Liver (tissue), 3 donors: ENCODE measurements around the gene RGS21.

Source experiments
- FOXA1 ChIP-seq: IDR thresholded peaks from 2 replicates; pipeline ENCODE4 v1.6.1; 2016; ENCODE audit warnings: antibody characterized with exemption
- RXRA ChIP-seq, 2 donors: IDR thresholded peaks; 2 replicates each; pipeline ENCODE4 v1.6.1; 2017 to 2018; ENCODE audit warnings: antibody characterized with exemption in 2 of 2, mild to moderate bottlenecking in 1 of 2
- YY1 ChIP-seq: IDR thresholded peaks from 2 replicates; pipeline ENCODE4 v1.6.1; 2016; ENCODE audit warnings: antibody characterized with exemption, mild to moderate bottlenecking
- TF ChIP-seq, protein P1 (sequence below): fragments of 150-350 bp; IDR thresholded peaks from 2 replicates; pipeline ENCODE4 v1.5.1; 2017; ENCODE audit warnings: improper control_type of control experiment, low read depth, low read length; ENCODE audit not compliant: missing input control
- TF ChIP-seq, protein P2 (sequence below): IDR thresholded peaks from 2 replicates; pipeline ENCODE4 v1.6.1; 2016; ENCODE audit warnings: antibody characterized with exemption, mild to moderate bottlenecking
- donor health status: healthy.
- donor health status: healthy.

DNA sequence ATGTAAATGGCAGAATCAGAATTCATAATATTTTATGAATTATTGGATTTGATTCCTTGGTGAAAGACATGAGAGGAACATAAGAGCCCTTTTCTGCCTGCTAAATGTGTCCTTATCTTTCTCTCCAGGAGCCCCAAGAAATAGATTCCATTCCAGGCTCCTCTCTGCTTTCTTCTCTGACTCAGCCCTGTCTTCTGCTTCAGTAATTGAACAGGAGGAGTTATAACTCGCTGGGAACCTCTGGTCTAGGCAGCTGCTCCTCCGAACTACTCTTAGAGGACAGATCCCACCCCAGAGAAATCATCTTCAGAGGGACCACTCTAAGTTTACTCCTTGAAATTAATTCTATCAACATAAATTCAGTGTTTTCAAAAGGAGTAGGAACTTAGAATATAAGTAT lies 78.4 kb downstream of the RGS21 start:
- TF ChIP-seq, protein P1, sequence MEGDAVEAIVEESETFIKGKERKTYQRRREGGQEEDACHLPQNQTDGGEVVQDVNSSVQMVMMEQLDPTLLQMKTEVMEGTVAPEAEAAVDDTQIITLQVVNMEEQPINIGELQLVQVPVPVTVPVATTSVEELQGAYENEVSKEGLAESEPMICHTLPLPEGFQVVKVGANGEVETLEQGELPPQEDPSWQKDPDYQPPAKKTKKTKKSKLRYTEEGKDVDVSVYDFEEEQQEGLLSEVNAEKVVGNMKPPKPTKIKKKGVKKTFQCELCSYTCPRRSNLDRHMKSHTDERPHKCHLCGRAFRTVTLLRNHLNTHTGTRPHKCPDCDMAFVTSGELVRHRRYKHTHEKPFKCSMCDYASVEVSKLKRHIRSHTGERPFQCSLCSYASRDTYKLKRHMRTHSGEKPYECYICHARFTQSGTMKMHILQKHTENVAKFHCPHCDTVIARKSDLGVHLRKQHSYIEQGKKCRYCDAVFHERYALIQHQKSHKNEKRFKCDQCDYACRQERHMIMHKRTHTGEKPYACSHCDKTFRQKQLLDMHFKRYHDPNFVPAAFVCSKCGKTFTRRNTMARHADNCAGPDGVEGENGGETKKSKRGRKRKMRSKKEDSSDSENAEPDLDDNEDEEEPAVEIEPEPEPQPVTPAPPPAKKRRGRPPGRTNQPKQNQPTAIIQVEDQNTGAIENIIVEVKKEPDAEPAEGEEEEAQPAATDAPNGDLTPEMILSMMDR: no peak
- TF ChIP-seq, protein P2, sequence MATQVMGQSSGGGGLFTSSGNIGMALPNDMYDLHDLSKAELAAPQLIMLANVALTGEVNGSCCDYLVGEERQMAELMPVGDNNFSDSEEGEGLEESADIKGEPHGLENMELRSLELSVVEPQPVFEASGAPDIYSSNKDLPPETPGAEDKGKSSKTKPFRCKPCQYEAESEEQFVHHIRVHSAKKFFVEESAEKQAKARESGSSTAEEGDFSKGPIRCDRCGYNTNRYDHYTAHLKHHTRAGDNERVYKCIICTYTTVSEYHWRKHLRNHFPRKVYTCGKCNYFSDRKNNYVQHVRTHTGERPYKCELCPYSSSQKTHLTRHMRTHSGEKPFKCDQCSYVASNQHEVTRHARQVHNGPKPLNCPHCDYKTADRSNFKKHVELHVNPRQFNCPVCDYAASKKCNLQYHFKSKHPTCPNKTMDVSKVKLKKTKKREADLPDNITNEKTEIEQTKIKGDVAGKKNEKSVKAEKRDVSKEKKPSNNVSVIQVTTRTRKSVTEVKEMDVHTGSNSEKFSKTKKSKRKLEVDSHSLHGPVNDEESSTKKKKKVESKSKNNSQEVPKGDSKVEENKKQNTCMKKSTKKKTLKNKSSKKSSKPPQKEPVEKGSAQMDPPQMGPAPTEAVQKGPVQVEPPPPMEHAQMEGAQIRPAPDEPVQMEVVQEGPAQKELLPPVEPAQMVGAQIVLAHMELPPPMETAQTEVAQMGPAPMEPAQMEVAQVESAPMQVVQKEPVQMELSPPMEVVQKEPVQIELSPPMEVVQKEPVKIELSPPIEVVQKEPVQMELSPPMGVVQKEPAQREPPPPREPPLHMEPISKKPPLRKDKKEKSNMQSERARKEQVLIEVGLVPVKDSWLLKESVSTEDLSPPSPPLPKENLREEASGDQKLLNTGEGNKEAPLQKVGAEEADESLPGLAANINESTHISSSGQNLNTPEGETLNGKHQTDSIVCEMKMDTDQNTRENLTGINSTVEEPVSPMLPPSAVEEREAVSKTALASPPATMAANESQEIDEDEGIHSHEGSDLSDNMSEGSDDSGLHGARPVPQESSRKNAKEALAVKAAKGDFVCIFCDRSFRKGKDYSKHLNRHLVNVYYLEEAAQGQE: no peak
- TF ChIP-seq YY1: no peak
- TF ChIP-seq FOXA1: no peak
- TF ChIP-seq RXRA (IDR thresholded peaks at IDR 0.05): no peak
